ENCODE results near the gene NCKIPSD. TPM values are rescaled to one million over a fixed set of nuclear protein-coding genes. Genes with fewer than 3 reads are reported as not detected.

NCKIPSD gene
- total and polyA plus RNA-seq, 2 donors (not counting 3 experiments of a cell fraction or from before 2014, with no cell fraction given) = 12.8 to 19.1 TPM

DNA sequence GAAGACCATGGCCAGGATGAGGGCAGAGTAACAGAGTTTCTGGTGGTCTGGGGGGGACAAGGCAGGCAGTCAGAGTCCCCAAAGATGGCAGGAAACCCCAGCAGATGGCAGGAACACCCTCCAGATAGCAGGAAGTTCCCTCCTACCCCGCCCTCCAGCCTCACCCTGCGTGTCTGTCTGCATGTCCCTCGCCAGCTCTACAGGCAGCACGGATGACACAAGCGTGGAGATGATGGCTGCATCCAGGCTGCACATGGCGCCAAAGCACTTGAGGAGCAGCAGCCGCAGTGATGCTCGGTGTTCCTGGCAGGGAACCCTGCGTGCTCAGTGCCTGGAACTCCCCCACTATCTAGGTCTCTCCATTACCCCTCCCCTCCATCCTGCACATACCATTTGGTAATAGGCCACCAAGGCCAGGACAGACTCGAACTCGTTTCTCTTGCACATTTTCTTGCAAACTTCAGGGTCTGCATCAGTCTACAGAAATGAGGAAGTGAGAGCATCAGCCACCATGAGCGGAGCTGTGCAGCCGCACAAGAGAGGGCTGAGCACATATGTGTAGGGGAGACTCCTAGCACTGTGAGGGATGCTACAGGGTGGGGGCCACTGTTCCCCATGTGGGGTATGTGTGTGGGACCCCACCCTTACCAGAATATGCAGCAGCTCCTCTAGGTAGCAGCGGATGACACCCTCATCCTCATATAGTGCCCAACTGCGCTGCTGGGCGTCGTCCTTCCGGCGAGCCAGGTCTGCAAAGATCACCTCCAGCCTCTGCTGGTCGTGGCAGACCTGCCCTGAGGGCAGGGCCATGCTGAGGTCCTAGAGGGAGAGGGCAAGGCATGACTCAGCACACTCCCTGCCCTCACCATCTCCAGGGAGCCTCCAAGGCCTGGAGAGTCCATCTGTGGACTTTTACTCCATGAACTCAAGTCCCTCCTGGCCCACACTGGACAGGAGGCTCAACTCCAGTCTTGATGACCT, 6.0 kb downstream of the NCKIPSD start:
- H3K9me1 ChIP-seq (replicated peaks; ENCODE audit: control insufficient read depth, extremely low read depth, insufficient read depth, low read length) = no peaks in the 10 kb centered on the region
- TF ChIP-seq CTCF (IDR thresholded peaks at IDR 0.05; ENCODE audit: extremely low read depth in 1 of 2, insufficient read depth in 1 of 2, low read depth in 1 of 2, low read length in 2 of 2) (no peak), POLR2A (IDR thresholded peaks at IDR 0.05; ENCODE audit: low read depth, low read length) (no peak), FOS (IDR thresholded peaks at IDR 0.05; ENCODE audit: borderline replicate concordance, insufficient read depth, low read length) (no peak), GATA2 (IDR thresholded peaks at IDR 0.05; ENCODE audit: insufficient read depth, insufficient read length, low read depth, low read length) (no peak), JUN (IDR thresholded peaks at IDR 0.05; ENCODE audit: borderline replicate concordance, insufficient read depth, insufficient read length, low read depth) (no peak), EZH2 (IDR thresholded peaks at IDR 0.05; ENCODE audit: borderline replicate concordance, low read depth, low read length, severe bottlenecking) (no peak), MAX (IDR thresholded peaks at IDR 0.05; ENCODE audit: insufficient read depth, insufficient read length) (no peak), MYC (IDR thresholded peaks at IDR 0.05; ENCODE audit: low read depth, low read length) (no peak), POLR2AphosphoS5 (IDR thresholded peaks at IDR 0.05; ENCODE audit: insufficient read depth, low read depth, low read length) (no peak)
- BruUV-seq (replicated peaks) = no TSS peak
- CTCF ChIA-PET = interaction anchor here (1.3 kb wide), 1 partner anchor 10 kb away, joined by 3 read pairs; no protein-coding TSS in a partner anchor
- H2AFZ ChIP-seq (ENCODE audit: low read depth, low read length) = no peak overlapping the region
- intact Hi-C loops (cut with micrococcal nuclease) = no loop called here
- dilution Hi-C loops (cut with MboI; ENCODE audit: extremely low pct_ligation_motif_present, low sequenced_read_pairs) = no loop called here
- no peak for DNase-seq (ENCODE audit: low read depth, low spot score)
- no peak overlapping the region for H3K4me3 ChIP-seq (replicated peaks in 1 of 3; ENCODE audit: insufficient read depth in 1 of 3, low read depth in 1 of 3, low read length in 3 of 3)
- no peaks in the 10 kb centered on the region for H4K20me1 ChIP-seq (replicated peaks; ENCODE audit: control insufficient read depth, extremely low read depth, insufficient read depth, low read length)
- no peak overlapping the region for H3K27ac ChIP-seq (ENCODE audit: insufficient read depth, low read depth, low read length)
- peaks cover 2% of the 10 kb centered on the region for H3K79me2 ChIP-seq (ENCODE audit: control insufficient read depth, insufficient read depth, low read length)
- H3K4me1 ChIP-seq (ENCODE audit: control insufficient read depth, extremely low read depth, insufficient read depth, low read length) = peaks cover 10% of the 10 kb centered on the region
- peaks cover 2 to 12% of the 10 kb centered on the region in 2 experiments for H3K36me3 ChIP-seq (ENCODE audit: control insufficient read depth in 2 of 2, extremely low read depth in 1 of 2, insufficient read depth in 2 of 2, low read length in 2 of 2)
- H3K9ac ChIP-seq (replicated peaks; ENCODE audit: extremely low read depth, insufficient read depth, low read length) = no peak overlapping the region
- FAIRE-seq = no peak
- H3K4me2 ChIP-seq (ENCODE audit: insufficient read depth, low read length) = no peak overlapping the region
- no peaks in the 10 kb centered on the region for H3K9me3 ChIP-seq (replicated peaks; ENCODE audit: control insufficient read depth, insufficient read depth, low read length)
- H3K27me3 ChIP-seq (ENCODE audit: control insufficient read depth in 2 of 2, insufficient read depth in 2 of 2, low read length in 2 of 2) = no peaks in the 10 kb centered on the region
- POLR2A ChIA-PET = no interaction called here

Measured in endothelial cell of umbilical vein (primary cell).